PC-9 (cell line): ENCODE results near the gene ATP10A.

ENCODE experiments used
- EZH2 ChIP-seq: fragments of 200-600 bp; sonication (generic); IDR thresholded peaks from 2 replicates; pipeline ENCODE4 v1.8.0; 2017; ENCODE audit warnings: antibody characterized with exemption, low read depth
- TF ChIP-seq, protein P1 (sequence below): fragments of 200-600 bp; sonication (generic); conservative IDR thresholded peaks from 2 replicates; pipeline ENCODE4 v1.6.1; 2017; ENCODE audit warnings: mixed run types, antibody characterized with exemption, mild to moderate bottlenecking, moderate library complexity

- TF ChIP-seq, protein P1, sequence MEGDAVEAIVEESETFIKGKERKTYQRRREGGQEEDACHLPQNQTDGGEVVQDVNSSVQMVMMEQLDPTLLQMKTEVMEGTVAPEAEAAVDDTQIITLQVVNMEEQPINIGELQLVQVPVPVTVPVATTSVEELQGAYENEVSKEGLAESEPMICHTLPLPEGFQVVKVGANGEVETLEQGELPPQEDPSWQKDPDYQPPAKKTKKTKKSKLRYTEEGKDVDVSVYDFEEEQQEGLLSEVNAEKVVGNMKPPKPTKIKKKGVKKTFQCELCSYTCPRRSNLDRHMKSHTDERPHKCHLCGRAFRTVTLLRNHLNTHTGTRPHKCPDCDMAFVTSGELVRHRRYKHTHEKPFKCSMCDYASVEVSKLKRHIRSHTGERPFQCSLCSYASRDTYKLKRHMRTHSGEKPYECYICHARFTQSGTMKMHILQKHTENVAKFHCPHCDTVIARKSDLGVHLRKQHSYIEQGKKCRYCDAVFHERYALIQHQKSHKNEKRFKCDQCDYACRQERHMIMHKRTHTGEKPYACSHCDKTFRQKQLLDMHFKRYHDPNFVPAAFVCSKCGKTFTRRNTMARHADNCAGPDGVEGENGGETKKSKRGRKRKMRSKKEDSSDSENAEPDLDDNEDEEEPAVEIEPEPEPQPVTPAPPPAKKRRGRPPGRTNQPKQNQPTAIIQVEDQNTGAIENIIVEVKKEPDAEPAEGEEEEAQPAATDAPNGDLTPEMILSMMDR: no peak
- TF ChIP-seq EZH2: no peak
Measured at GRCh38 chr15:25652704-25653103, 210.4 kb downstream of the ATP10A start.
